HG03280 (cell line): Measurements from ENCODE around the gene AMBRA1.
"Not testable (repeated sequence)": the region's sequence is repeated elsewhere in the genome, so short reads cannot be mapped to it uniquely, and the experiment has no call there.

Source experiments
- ATAC-seq: cut with Tn5 transposase; IDR thresholded peaks from one replicate; pipeline ENCODE4 v1.9.1; 2021; ENCODE audit warnings: mild to moderate bottlenecking, moderate library complexity; ENCODE audit not compliant: unreplicated experiment

Gene AMBRA1

DNA sequence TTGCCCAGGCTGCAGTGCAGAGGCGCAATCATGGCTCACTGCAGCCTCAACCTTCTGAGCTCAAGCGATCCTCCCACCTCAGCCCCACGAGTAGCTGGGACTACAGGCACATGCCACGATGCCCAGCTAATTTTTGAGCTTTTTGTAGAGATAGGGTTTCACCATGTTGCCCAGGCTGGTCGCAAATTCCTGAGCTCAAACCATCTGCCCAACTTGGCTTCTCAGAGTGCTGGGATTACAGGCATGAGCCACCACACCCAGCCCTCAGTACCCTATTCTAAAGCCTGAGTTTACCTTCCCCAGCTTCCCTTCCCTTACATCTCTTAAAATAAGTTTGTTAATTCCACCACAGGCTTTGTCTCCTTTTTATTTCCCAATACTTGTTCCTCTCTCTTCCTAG is 59.1 kb downstream of the AMBRA1 start:
- no peak for ATAC-seq

DNA sequence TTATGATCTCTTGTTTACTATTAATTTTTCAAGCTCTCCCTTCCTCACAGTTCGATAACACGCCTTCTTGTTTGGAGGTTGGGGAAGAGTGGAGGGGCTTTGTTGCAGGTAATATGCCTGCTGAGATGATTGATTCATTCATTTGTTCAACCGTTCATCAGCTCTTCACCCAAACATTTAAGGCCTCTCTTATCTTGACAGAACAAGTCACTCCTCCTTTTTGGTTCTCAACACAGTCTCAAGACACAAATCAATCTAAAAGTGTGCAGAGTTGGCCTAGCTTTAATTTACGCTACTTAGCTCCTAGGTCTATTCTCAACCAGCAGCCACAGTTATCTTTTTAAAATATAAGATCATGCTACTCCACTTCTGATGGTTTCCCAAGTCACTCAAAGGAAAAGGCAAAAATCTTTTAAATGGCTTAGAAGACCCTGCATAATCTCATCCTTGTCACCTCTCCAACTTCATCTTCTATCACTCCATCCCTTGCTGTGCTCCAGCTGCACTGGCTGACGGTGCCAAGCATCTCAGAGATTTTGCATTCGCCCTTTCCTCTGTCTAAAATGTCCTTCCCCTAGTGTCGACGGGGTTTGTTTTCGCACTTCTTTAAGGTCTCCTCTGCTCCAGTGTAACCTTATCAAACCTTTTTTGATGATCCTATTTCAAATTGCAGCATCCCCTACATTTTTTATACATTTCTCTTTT is 60.3 kb downstream of the AMBRA1 start:
- ATAC-seq, result no peak

DNA sequence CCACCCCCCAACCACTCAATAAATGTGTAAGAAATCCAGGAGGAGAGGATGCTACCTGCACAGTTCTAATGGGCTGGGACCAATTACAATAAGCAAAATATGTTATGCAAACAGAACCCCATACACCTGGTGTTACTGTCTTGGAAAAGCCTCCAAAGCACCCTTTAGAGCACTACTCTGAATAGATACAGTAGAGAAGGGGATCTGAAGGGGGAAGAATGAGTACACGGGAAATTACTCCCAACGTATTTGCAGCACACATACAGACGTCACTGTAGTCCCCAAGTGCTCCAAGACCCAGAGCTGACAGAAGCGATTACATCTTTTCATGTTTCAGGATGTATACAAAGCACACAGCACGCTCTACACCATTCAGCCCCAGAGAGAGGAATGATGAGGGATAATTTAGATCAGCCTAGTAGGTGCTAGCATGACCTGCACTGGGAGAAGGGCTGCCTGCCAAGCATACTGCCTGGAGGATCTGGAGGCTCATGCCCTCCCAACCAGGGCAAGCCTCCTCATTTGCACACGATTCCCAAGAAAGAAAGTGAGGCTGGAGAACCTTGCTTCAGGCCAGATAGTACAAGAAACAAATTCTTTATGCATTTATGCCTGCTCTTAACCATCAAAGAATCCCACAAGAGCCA is 63.8 kb downstream of the AMBRA1 start:
- ATAC-seq, result no peak

DNA sequence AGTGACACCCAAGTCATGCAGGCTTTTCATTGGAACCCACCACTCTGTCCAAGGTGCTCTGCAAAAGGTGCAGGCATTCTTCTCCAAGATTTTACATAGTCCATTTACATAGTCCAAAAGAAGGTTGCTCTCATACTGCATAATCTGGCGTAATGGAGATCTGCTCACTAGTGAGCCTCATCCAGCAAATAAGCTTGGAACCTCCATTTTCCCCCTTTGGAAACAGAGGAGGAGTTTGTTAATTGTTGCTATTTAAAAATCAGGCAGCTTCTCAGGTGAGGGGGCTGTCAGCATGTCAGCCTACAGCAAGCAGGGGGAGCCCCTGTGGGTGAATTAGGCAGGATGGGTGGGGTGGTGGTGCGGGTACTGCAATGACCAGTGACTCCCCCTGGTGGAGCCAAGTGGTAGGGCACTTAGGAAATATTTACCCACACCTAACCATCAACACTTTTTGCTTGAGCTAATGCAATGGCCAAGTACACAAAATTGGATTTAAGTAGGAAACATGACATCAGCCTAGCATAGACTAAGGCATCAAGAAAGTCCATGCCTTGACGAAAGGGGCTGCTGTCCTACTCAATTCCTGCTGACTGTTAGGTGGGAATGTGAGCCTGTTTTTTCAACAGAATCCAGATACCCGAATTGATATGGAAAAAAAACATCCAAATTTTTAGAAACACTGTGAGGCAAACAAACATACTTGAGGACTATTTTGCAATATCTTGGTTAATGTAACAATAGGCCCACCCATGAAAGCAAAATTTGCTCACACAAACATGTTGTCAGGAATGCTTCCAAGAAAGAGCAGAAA is 64.5 kb downstream of the AMBRA1 start:
- no peak for ATAC-seq

DNA sequence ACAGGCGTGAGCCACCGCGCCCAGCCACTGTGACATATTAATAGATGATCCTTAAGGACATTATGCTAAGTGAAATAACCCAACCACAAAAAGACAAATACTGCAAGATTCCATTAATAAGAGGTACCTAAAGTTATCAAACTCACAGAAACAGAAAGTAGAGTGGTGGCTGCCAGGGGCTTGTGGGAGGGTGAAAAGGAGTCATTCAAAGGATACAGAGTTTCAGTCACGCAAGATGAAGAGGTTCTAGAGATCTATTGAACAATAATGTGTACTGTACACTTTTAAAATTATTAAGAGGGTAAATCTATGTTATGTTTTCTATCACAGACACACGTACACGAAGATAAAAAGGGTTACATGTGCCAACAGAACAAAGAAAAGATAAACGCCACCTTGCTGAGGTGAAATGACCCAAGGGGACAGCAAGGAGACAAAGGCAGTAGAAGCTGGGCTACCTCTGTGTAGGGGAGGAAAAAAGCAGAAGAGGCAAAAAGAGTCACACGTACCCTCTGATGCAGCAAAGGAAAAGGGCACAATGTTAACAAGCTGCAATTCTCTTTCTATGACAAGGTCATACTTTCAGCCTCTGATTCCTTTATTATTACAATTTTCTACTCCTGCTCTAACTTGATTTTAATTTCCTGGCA is 65.3 kb downstream of the AMBRA1 start:
- no peak for ATAC-seq

DNA sequence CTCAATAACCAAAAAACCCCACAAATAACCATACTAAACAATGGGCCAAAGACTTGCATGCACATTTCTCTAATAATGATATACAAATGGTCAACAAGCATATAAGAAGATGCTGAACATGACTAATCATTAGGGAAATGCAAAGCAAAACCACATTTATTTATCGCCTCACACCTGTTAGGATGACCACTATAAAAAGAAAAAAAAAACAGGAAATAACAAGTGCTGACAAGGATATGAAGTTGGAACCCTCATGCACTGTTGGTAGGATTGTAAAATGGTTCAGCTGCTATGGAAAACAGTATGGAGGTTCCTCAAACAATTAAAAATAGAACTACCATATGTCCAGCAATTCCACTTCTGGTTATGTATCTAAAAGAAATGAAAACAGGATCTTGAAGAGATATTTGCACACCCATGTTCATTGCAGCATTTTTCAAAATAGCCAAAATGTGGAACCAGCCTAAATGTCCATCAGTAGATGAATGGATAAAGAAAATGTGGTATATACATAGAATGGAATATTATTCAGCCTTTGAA is 66.2 kb downstream of the AMBRA1 start:
- no peak for ATAC-seq

DNA sequence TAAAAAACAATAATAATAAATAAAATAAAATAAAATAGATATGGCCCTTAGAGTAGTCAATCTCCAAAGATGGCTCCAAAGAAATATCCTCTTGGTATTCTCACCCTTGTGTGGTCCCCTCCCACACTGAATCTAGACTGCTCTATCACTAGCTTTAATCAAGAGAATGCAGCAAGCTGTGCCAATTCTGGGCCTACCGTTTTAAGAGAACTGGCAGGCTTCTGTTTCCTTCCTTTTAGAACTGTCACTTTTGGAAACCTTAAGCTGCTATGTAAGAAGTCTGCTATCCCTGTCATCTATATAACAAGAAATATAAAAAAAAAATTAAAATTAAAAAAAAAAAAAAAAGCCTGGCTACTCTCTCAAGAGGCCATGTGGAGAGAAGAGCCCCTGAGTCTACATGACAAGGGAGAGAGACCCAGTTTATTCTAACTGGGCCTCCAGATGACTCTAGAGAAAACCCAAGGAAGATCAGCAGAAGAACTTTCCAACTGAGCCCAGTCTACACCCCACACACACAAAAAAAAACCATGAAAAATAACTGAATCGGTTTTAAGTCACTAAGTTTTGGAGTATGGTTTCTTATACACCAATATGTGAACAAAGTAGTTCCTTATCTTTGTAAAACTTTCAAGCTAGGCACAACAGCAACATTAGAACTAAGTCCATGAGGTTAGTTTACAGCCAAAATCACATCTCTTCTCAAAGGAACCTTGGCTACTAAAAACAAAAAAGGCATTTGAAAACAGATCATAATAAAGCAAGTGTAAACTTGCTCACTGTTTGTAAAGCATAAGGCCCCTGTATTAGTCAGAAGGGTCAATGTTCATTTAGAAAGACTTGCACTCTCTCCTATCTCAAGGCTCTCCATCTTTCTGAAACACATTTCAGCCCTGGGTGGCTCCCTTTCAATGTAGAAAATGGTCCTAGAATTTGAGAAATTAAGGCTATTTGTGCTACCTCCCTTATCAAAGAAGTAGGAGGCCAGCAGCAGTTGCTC is 67.3 kb downstream of the AMBRA1 start:
- ATAC-seq, result no peak

DNA sequence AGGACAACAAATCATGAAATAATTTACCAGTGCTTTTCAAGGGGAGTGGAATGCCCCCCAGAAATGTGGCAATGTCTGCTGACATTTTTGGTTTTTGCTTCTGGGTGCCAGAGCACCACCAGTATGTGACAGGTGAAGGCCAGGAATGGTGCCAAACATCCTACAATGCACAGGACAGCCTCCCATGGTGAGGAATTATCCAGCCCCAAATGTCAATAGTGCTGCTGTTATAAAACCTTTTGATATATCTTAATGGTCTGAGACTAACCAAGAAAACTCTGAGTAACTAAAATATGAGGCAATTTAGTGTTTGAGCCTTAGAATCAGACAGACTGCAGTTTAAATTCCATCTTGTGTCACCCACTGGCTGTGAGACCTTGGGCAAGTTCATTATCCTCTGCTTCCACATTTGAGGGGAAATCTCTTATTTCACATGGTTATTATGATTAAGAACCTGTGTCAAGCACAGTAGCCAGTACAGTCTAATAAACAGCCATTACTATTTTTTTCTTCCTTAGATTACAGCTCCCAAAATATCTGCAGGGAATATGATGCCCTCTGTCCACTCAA is 69.5 kb downstream of the AMBRA1 start:
- no peak for ATAC-seq

DNA sequence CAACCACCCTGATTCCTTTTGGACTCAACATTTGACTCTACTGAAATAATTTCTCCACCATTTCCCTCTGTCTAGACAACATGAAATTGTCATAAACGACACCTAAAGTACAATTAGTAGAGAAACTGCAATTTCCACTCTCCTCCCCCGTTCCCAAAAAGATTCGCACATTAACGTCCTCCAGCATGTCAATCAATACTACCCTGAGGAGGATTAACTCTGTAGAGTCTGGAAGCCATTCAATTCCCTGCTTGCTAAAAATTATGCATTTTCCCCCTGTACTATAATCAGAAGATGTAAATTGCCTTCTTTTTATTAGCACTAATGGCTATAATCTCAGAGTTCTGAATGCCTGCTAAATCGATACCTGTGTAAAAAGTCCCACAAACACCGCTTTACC is 70.5 kb downstream of the AMBRA1 start:
- no peak for ATAC-seq

DNA sequence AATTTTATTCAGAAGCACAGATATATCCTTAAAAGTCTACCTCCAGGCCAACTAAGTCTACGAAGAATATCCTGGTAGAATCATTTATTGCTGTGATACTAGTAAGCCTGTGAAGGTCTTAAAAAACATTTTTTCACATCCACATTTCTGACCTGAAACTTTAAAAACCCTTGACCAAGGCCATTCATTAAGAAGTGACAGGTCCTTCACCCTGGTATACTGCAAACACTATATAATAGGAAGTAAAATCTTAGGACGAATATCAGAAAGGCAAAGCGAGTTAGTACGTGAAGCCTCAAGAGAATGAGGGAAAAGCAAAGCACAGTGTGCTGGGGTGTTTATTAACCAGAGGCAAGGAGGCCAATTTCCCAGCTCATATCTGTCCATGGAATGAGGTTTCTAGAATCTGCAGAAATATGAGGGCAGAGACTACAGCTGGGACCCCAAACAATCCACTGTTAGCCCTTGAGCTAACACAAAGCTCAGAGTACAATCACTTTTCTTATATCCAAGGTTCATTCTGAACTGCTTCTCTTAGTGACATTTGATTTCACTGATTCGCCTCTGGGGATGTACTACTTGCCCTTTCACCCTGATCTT is 71.0 kb downstream of the AMBRA1 start:
- no peak for ATAC-seq

DNA sequence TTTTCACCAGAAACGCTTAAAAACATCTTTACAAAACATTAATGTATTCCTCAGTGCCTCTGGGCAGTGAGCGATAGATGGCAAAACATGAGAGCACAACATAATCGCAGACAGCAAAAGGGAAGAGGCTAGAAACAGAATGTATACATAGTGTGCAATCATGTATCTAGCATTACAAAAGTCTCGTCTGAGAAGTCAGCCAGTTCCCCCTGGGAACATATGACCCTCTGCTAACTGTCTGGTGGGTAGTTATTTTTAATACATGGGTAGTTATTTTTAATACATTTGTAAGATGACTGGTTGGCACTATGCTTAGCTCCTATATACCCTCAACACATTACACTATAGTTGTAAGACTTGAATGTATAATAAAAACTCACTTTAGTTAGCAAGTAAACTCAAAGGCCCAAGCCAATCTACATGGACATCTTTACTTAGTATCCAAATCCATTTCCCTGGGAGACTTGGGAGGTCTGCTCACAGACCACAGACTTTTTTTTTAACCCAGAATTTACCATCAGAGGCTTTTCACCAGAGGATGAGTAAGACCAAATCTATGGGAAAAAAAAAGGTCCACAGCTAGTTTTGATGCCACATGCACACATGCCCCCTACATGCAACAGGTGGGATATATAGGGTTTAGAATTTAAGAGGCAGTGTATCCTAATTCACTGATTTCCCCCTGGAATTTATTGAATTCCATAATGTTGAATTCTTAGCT is 71.7 kb downstream of the AMBRA1 start:
- no peak for ATAC-seq

DNA sequence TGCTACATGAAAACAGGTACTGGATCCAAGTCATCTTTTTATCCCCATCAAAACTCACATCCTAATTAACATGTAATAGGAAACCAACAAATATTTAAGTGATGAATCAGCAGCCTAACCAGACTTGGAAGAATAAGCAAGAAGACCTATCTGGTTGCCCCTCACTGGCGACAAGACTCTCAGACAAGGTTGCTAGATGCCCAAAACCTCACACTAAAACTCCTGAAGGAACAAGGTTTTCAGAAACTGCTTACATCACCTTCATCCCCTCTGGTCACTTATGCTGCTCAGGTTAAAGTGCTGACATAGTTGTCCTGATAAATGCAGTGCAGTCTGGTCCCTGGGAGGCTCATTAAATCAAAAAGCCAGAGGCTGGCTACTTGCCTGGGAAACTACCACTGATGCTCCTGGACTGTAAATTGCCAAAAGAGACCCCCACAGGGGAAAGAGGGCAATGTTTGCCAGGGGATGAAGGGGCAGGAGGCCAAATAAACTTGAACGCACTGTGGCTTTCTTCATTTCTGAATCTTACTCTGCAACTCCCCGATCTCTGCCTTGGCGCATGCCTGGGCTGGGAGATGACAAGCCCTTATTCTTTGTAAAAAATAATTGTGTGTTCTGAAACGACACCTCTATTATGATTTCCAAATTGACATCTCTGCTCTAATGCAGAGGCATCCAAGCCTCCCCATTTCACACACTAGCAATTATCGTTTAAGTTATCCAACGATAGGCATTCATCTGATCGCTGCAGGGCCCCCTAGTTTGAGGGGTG is 72.7 kb downstream of the AMBRA1 start:
- no peak for ATAC-seq

DNA sequence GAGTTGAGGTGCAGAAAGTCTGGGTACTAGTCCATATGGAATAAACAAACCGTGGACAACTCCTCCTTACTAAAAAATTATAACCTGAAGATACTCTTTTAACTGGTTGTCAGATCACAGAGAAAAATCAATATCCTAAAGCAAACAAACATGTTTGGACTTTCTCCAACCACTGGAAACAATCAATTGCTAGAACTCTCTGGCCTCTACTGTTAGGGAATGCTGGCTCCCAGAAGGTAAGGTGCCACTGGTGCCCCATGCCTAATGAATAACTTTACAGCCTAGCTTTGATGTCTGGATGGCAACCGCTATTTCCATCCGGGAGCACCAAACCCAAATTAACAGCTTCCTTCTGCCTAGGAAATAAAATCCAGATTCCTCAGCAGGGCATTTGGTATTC is 74.5 kb downstream of the AMBRA1 start:
- no peak for ATAC-seq

DNA sequence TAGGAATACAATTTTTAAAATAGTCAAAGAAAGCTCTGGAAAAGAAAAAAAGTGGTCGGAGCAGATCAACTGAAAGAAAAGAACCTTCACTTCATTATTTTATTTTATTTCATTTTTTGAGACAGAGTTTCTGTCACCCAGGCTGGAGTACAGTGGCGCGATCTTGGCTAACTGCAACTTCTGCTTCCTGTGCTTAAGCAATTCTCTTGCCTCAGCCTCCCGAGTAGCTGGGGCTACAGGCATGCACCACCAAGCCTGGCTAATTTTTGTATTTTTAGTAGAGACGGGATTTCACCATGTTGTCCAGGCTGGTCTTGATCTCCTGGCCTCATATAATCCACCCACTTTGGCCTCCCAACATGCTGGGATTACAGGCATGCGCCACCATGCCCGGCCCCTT is 74.9 kb downstream of the AMBRA1 start:
- not testable (repeated sequence) for ATAC-seq

DNA sequence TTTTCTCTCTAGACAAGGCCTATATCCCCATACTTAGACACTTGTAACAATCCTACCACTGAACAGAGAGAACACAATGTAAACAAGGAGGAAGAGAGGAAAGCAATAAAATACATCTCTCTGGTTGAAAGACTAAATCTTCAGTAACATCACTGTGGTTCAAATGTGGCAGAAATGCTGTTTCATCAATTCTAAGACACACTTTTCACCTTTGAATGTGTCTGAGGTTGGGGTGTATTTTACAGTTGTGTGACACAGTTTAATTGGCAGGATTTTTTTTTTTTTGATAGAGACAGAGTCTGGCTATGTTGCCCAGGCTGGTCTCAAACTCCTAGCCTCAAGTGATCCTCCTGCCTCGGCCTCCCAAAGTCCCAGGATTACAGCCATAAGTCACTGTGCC is 79.5 kb downstream of the AMBRA1 start:
- ATAC-seq, result no peak

DNA sequence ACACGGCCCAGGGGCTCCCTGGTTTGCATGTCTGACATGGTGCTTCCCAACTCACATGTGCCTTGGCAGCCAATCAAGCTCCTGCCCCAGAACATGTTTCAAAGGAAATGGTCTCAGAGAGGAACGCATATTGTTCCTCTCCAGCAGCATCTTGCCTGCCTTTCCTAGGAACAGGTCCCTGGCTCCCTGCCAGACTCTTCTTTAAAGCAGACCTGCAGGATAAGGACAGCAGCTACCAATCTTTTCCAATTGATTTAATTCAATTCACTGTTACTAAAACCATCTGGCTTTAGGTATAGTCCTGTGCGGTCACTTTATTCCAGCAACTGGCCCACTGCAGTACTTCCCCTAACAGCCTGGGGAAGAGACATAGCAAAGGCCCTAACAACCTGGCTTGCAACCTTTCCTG is 79.9 kb downstream of the AMBRA1 start:
- ATAC-seq, result no peak

DNA sequence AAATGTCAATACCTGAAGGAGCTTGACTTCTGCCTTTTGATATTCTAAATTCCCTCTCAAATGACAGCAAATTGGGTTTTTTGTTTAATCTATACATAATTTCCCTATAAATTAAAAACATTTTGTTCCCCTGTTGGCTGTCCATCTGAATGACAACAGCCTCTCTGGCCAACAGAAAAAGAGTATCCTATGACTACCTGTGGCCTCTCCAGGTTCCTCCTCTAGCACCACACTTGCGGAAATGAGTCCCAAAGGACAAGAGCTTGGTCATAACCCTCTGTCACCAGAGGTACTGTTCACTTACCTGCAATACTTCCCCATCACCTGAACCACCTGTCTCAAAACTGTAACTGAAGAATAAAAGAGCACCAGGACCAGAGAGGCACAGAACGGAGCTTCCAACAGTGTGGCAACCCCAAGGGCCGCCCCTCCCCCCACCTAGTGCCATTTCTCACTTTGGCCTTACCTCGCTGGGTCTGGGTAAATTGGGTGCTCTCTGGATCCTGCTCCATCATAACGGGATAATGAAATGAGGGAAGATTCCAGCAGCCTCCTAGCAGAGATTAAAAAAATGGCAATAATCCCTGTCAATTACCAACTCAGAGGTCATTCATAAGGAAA is 81.5 kb downstream of the AMBRA1 start:
- no peak for ATAC-seq
